ENCODE measurements around the gene VPREB3.

VPREB3 gene

DNA sequence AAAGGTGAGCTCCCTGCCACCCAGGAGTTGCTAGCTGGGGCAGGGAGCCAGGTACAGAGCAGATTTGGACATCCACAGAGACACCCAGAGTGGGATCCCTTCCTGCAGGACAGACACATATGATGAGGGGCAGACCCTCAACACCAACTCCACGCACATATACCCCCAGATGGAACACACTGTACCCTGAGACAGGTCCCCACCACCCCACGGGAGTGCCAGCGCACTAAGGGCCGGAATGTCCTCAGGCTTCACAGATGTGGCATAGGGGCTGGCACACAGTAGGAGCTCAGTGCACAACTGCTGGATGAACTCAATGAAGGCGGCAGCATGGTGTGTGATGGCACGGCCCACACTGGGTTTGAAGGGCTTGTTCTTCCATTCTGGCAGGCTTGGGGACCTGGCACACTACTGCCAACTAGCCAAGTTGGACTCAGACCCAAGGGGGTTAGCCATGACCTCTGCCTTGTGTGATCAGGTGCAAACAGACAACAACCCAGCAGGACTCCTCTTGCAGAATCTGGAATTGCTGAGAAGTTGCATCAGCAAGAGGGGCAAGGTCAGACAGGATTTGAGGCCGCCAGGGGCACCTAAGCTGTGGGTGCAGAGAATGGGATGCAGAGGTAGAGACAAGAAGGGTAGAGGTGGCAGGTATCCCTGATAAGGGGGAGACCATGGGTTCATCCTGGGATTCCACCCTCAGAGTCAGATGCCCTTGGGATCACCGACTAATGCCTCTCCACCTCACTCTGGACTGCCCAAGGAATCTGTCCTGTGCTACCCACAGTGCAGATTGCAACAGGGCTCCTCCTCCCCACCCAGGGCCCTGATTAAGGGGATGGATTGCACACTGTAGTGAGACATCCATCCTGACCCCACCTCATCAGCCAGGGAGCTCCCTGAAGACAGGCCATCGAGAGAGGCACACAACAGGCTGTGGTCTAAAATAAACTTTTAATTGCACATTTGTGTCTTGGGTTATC lies 11.0 kb upstream of the VPREB3 start:
- no peaks in the 10 kb centered on the region for H3K9me3 ChIP-seq (ENCODE audit: control insufficient read depth, low read length)
- H3K27me3 ChIP-seq (ENCODE audit: control insufficient read depth, insufficient read depth, low read length), result no peaks in the 10 kb centered on the region
- H2AFZ ChIP-seq, result no peak overlapping the region
- H3K4me2 ChIP-seq (ENCODE audit: low read length), result peak overlapping the region; percentile 100
- no peaks in the 10 kb centered on the region for H3K4me1 ChIP-seq
- no peak overlapping the region for H3K4me3 ChIP-seq (ENCODE audit: low read depth, low read length)
- TF ChIP-seq, protein P1, sequence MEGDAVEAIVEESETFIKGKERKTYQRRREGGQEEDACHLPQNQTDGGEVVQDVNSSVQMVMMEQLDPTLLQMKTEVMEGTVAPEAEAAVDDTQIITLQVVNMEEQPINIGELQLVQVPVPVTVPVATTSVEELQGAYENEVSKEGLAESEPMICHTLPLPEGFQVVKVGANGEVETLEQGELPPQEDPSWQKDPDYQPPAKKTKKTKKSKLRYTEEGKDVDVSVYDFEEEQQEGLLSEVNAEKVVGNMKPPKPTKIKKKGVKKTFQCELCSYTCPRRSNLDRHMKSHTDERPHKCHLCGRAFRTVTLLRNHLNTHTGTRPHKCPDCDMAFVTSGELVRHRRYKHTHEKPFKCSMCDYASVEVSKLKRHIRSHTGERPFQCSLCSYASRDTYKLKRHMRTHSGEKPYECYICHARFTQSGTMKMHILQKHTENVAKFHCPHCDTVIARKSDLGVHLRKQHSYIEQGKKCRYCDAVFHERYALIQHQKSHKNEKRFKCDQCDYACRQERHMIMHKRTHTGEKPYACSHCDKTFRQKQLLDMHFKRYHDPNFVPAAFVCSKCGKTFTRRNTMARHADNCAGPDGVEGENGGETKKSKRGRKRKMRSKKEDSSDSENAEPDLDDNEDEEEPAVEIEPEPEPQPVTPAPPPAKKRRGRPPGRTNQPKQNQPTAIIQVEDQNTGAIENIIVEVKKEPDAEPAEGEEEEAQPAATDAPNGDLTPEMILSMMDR (IDR thresholded peaks at IDR 0.05), result no peak
- H3K36me3 ChIP-seq (ENCODE audit: control insufficient read depth, insufficient read depth, low read length), result no peaks in the 10 kb centered on the region
- H3K9ac ChIP-seq, result no peak overlapping the region
- H3K27ac ChIP-seq, result no peak overlapping the region
- peaks cover 3% of the 10 kb centered on the region for H3K79me2 ChIP-seq

GRCh38 chr22:23763954-23764353 lies 9.7 kb upstream of the VPREB3 start:
- no peaks in the 10 kb centered on the region for H3K4me1 ChIP-seq
- peaks cover under 1% of the 10 kb centered on the region for H3K79me2 ChIP-seq
- no peak overlapping the region for H3K4me2 ChIP-seq (ENCODE audit: low read length)
- H2AFZ ChIP-seq, result no peak overlapping the region
- H3K36me3 ChIP-seq (ENCODE audit: control insufficient read depth, insufficient read depth, low read length), result no peaks in the 10 kb centered on the region
- no peaks in the 10 kb centered on the region for H3K9me3 ChIP-seq (ENCODE audit: control insufficient read depth, low read length)
- no peak overlapping the region for H3K9ac ChIP-seq
- TF ChIP-seq, protein P1 (IDR thresholded peaks at IDR 0.05), result no peak
- no peak overlapping the region for H3K4me3 ChIP-seq (ENCODE audit: low read depth, low read length)
- no peaks in the 10 kb centered on the region for H3K27me3 ChIP-seq (ENCODE audit: control insufficient read depth, insufficient read depth, low read length)
- H3K27ac ChIP-seq, result no peak overlapping the region

GRCh38 chr22:23763579-23763945 lies 9.3 kb upstream of the VPREB3 start:
- H3K4me3 ChIP-seq (ENCODE audit: low read depth, low read length), result no peak overlapping the region
- no peaks in the 10 kb centered on the region for H3K79me2 ChIP-seq
- H3K9me3 ChIP-seq (ENCODE audit: control insufficient read depth, low read length), result no peaks in the 10 kb centered on the region
- H3K27ac ChIP-seq, result no peak overlapping the region
- H3K9ac ChIP-seq, result no peak overlapping the region
- no peak overlapping the region for H2AFZ ChIP-seq
- TF ChIP-seq, protein P1 (IDR thresholded peaks at IDR 0.05), result no peak
- H3K27me3 ChIP-seq (ENCODE audit: control insufficient read depth, insufficient read depth, low read length), result no peaks in the 10 kb centered on the region
- H3K36me3 ChIP-seq (ENCODE audit: control insufficient read depth, insufficient read depth, low read length), result no peaks in the 10 kb centered on the region
- no peak overlapping the region for H3K4me2 ChIP-seq (ENCODE audit: low read length)
- H3K4me1 ChIP-seq, result no peaks in the 10 kb centered on the region

- no peaks in the 10 kb centered on the region for H3K9me3 ChIP-seq (ENCODE audit: control insufficient read depth, low read length)
- TF ChIP-seq, protein P1 (IDR thresholded peaks at IDR 0.05), result no peak
- H3K9ac ChIP-seq, result no peak within 1 kb of the TSS
- H3K36me3 ChIP-seq (ENCODE audit: control insufficient read depth, insufficient read depth, low read length), result no peaks in the 10 kb centered on the region
- no peak within 1 kb of the TSS for H3K4me2 ChIP-seq (ENCODE audit: low read length)
- H2AFZ ChIP-seq, result no peak within 1 kb of the TSS
- H3K27ac ChIP-seq, result no peak within 1 kb of the TSS
- no peak within 1 kb of the TSS for H3K4me3 ChIP-seq (ENCODE audit: low read depth, low read length)
- no peaks in the 10 kb centered on the region for H3K27me3 ChIP-seq (ENCODE audit: control insufficient read depth, insufficient read depth, low read length)
- H3K4me1 ChIP-seq, result no peaks in the 10 kb centered on the region
- no peaks in the 10 kb centered on the region for H3K79me2 ChIP-seq
These were observed 8.8 kb upstream of the VPREB3 start, which contains the start of gene C22orf15 for GRCh38 chr22:23762842-23763578. Gene C22orf15, plus strand, starts transcription at chr22:23762990. Its CDS starts 317 bp downstream, at chr22:23763307.

Measured in parathyroid adenoma (tissue), 2 donors.